HCT116 (cell line): ENCODE data around the gene ARL15. TPM values are rescaled to one million over a fixed set of nuclear protein-coding genes. Genes with fewer than 3 reads are reported as not detected.

Experiments
- ATAC-seq: fragments of 200-7000 bp; cut with Tn5 transposase; 2 replicates; pipeline ENCODE4 v1.9.1; 2020; ENCODE audit warnings: mild to moderate bottlenecking, moderate library complexity
- BruUV-seq: library from RNA; stranded (reverse); fragments of 400-500 nt; replicated peaks from 2 replicates; lab custom pipeline; 2021; lab: Mats Ljungman, UMichigan
- CTCF ChIA-PET: fragments of 300-600 bp; sonication (Branson Sonifier 250); formaldehyde crosslinking; loops from one replicate; lab custom pipeline; 2021; ENCODE audit warnings: antibody characterized with exemption; lab: Charles Lee
- POLR2A ChIA-PET: fragments of 300-600, 350-600 bp; sonication (Branson Sonifier 250); formaldehyde crosslinking; loops from one replicate; lab custom pipeline; 2021; ENCODE audit warnings: antibody characterized with exemption; lab: Charles Lee
- RAD21 ChIA-PET, 2 experiments: fragments of 300-600 bp; sonication (Branson Sonifier 250); formaldehyde crosslinking; loops; one replicate each; lab custom pipeline; 2023; ENCODE audit warnings: low total read pairs in 2 of 2; ENCODE audit not compliant: uncharacterized antibody in 2 of 2, unreplicated experiment in 2 of 2, low non-redundant PET in 1 of 2; lab: Charles Lee
- DNase-seq: peaks from one replicate; pipeline ENCODE4 v3.0.0-alpha.2; 2010; ENCODE audit warnings: low read depth, low spot score
- H2AFZ ChIP-seq: fragments of 200-600 bp; shearing (Covaris generic), sonication (generic); 2 replicates; pipeline ENCODE4 v1.6.1; 2017; ENCODE audit warnings: low read depth, mixed run types, mixed read lengths, antibody characterized with exemption, low read length; ENCODE audit not compliant: poor library complexity, severe bottlenecking
- H3K27ac ChIP-seq: 2 replicates; pipeline ENCODE4 v1.5.1; 2012; ENCODE audit warnings: low read depth, low read length
- H3K27me3 ChIP-seq: fragments of 200-600 bp; sonication (generic); 2 replicates; pipeline ENCODE4 v1.6.1; 2016; ENCODE audit warnings: mixed run types, low read length, mixed read lengths; ENCODE audit not compliant: insufficient read depth
- H3K36me3 ChIP-seq, 2 experiments: fragments of 200-500 bp in 1 of 2; fragments of 200-600 bp in 1 of 2; sonication (Bioruptor generic) in 1 of 2; sonication (generic) in 1 of 2; 2 replicates each; pipeline versions ENCODE4 v1.5.1 to v1.6.1; 2014 to 2016; ENCODE audit warnings: low read length in 2 of 2, inconsistent platforms in 1 of 2, mixed read lengths in 1 of 2, mixed run types in 1 of 2; ENCODE audit not compliant: insufficient read depth in 2 of 2, control insufficient read depth in 1 of 2
- H3K4me1 ChIP-seq, 2 experiments: fragments of 200-600 bp in 1 of 2; sonication (generic) in 1 of 2; 2 replicates each; pipeline versions ENCODE4 v1.5.1 to v1.6.1; 2012 to 2017; ENCODE audit warnings: low read length in 2 of 2, inconsistent platforms in 1 of 2, mild to moderate bottlenecking in 1 of 2, mixed read lengths in 1 of 2, mixed run types in 1 of 2, moderate library complexity in 1 of 2; ENCODE audit not compliant: insufficient read depth in 2 of 2, control insufficient read depth in 1 of 2
- H3K4me2 ChIP-seq: fragments of 200-600 bp; sonication (generic); 2 replicates; pipeline ENCODE4 v1.6.1; 2017; ENCODE audit warnings: mixed run types, low read length, mixed read lengths
- H3K4me3 ChIP-seq, 2 experiments: fragments of 200-600 bp in 1 of 2; sonication (generic) in 1 of 2; replicated peaks in 1 of 2; 2 replicates each; pipeline ENCODE4 v1.5.1; 2011 to 2016; ENCODE audit warnings: low read length in 2 of 2, control low read depth in 1 of 2, low read depth in 1 of 2, mild to moderate bottlenecking in 1 of 2, mixed read lengths in 1 of 2, mixed run types in 1 of 2
- H3K79me2 ChIP-seq: fragments of 200-600 bp; sonication (generic); 2 replicates; pipeline ENCODE4 v1.6.1; 2017; ENCODE audit warnings: mild to moderate bottlenecking, mixed run types, low read length, moderate library complexity, mixed read lengths; ENCODE audit not compliant: insufficient read depth
- H3K9ac ChIP-seq: fragments of 200-600 bp; sonication (generic); 2 replicates; pipeline ENCODE4 v1.6.1; 2016; ENCODE audit warnings: low read length, mixed read lengths
- H3K9me2 ChIP-seq: fragments of 200-600 bp; sonication (generic), shearing (Covaris generic); 2 replicates; pipeline ENCODE4 v1.6.1; 2017; ENCODE audit warnings: mixed run types, mild to moderate bottlenecking, moderate library complexity; ENCODE audit not compliant: insufficient read depth
- H3K9me3 ChIP-seq, 2 experiments: fragments of 200-500 bp in 1 of 2; fragments of 200-600 bp in 1 of 2; sonication (Bioruptor generic) in 1 of 2; sonication (generic) in 1 of 2; 2 replicates each; pipeline ENCODE4 v1.6.1; 2014 to 2017; ENCODE audit warnings: low read length in 2 of 2, mixed read lengths in 2 of 2, inconsistent platforms in 1 of 2, low read depth in 1 of 2, mild to moderate bottlenecking in 1 of 2, mixed run types in 1 of 2, moderate library complexity in 1 of 2; ENCODE audit not compliant: control insufficient read depth in 1 of 2, insufficient read depth in 1 of 2
- H4K20me1 ChIP-seq: fragments of 200-600 bp; sonication (generic), shearing (Covaris generic); 2 replicates; pipeline ENCODE4 v1.6.1; 2017; ENCODE audit warnings: mixed run types, mild to moderate bottlenecking, moderate library complexity; ENCODE audit not compliant: insufficient read depth
- CBX3 ChIP-seq: IDR thresholded peaks from 2 replicates; pipeline ENCODE4 v1.6.1; 2012; ENCODE audit warnings: low read depth
- CEBPB ChIP-seq: IDR thresholded peaks from 2 replicates; pipeline ENCODE4 v1.6.1; 2012; ENCODE audit warnings: low read depth
- EGR1 ChIP-seq: IDR thresholded peaks from 2 replicates; pipeline ENCODE4 v1.6.1; 2012; ENCODE audit warnings: low read depth
- FOSL1 ChIP-seq: IDR thresholded peaks from 2 replicates; pipeline ENCODE4 v1.6.1; 2012; ENCODE audit warnings: low read depth
- JUND ChIP-seq: IDR thresholded peaks from 2 replicates; pipeline ENCODE4 v1.6.1; 2012
- POLR2AphosphoS5 ChIP-seq: IDR thresholded peaks from 2 replicates; pipeline ENCODE4 v1.6.1; 2011; ENCODE audit warnings: mild to moderate bottlenecking, low read depth, low read length, moderate library complexity
- REST ChIP-seq: IDR thresholded peaks from 2 replicates; pipeline ENCODE4 v1.6.1; 2012; ENCODE audit warnings: low read depth
- SIN3A ChIP-seq: IDR thresholded peaks from 2 replicates; pipeline ENCODE4 v1.6.1; 2012; ENCODE audit warnings: low read depth
- SRF ChIP-seq: IDR thresholded peaks from 2 replicates; pipeline ENCODE4 v1.6.1; 2012; ENCODE audit warnings: low read depth
- TCF7L2 ChIP-seq: IDR thresholded peaks from 2 replicates; pipeline ENCODE4 v1.7.0; 2011; ENCODE audit warnings: borderline replicate concordance, inconsistent platforms; ENCODE audit not compliant: insufficient read depth, insufficient read length; ENCODE audit errors: extremely low read depth
- ZFX ChIP-seq: fragments of 450-650 bp; IDR thresholded peaks from 2 replicates; pipeline ENCODE4 v1.6.1; 2017
- ZNF274 ChIP-seq: fragments of 200-500 bp; sonication (Bioruptor generic); IDR thresholded peaks from 2 replicates; pipeline ENCODE4 v1.6.1; 2014; ENCODE audit warnings: mild to moderate bottlenecking, low read depth, low read length, inconsistent platforms
- intact Hi-C: fragments of 100-400 bp; cut with micrococcal nuclease; formaldehyde crosslinking; loops from 2 replicates; pipeline ENCODE4 v1.10.0; 2022
- total RNA-seq: library from RNA; stranded (reverse); gene quantifications from one replicate; pipeline ENCODE4 v1.2.1, GENCODE V29; 2021; ENCODE audit not compliant: unreplicated experiment
- TF ChIP-seq, protein P1 (sequence below): IDR thresholded peaks from 2 replicates; pipeline ENCODE4 v1.6.1; 2011; ENCODE audit warnings: mild to moderate bottlenecking, low read length, moderate library complexity; ENCODE audit not compliant: insufficient replicate concordance; ENCODE audit errors: extremely low read depth

The ARL15 gene
- total RNA-seq, 1 experiment from 2014 or later: 15.0 TPM

DNA sequence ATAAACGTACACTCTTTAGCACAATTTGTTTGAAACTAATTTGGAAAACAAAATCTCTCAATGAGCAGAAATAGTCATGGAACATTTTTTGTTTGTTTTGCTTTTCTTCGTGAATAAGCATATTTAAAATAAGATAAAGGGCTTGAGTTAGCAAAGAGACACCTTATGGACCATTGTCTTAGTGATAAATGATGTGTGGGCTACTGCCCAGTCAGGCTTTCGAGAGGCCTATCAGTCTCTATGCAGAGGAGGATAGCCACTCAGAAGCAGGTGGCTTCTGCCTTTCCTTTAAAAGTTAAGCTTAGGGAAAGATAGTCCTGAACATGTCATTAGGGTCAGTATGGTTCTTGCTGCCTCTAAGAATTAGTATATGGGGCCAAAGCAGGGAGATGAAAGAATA is 2.1 kb upstream of the ARL15 start:
- Histone ChIP-seq H3K4me2 (no peak overlapping the region), H3K4me3 (no peak overlapping the region), H3K36me3 (no peaks in the 10 kb centered on the region), H3K9me2 (no peaks in the 10 kb centered on the region), H3K9ac (no peak overlapping the region), H2AFZ (no peak overlapping the region), H3K4me1 (peaks cover 9 to 19% of the 10 kb centered on the region in 2 experiments; a peak in 2 of 4 replicates), H3K27ac (no peak overlapping the region), H4K20me1 (no peaks in the 10 kb centered on the region), H3K27me3 (no peaks in the 10 kb centered on the region), H3K79me2 (no peaks in the 10 kb centered on the region; the same call in 1 of the 2 replicates), H3K9me3 (no peaks in the 10 kb centered on the region)
- ChIA-PET RAD21 (no interaction called here), POLR2A (interaction anchor here (1.1 to 1.3 kb wide), 3 partner anchors 15 to 107 kb away, joined by 3 read pairs; no protein-coding TSS in a partner anchor), CTCF (interaction anchor here (0.9 to 1.4 kb wide), 2 partner anchors 23 to 177 kb away, joined by 3 read pairs; no protein-coding TSS in a partner anchor)
- TF ChIP-seq CEBPB (no peak), REST (no peak), ZFX (no peak), TCF7L2 (no peak), EGR1 (no peak), JUND (no peak), SRF (no peak), CBX3 (no peak), SIN3A (no peak), FOSL1 (no peak), POLR2AphosphoS5 (no peak), ZNF274 (no peak)
- TF ChIP-seq, protein P1, sequence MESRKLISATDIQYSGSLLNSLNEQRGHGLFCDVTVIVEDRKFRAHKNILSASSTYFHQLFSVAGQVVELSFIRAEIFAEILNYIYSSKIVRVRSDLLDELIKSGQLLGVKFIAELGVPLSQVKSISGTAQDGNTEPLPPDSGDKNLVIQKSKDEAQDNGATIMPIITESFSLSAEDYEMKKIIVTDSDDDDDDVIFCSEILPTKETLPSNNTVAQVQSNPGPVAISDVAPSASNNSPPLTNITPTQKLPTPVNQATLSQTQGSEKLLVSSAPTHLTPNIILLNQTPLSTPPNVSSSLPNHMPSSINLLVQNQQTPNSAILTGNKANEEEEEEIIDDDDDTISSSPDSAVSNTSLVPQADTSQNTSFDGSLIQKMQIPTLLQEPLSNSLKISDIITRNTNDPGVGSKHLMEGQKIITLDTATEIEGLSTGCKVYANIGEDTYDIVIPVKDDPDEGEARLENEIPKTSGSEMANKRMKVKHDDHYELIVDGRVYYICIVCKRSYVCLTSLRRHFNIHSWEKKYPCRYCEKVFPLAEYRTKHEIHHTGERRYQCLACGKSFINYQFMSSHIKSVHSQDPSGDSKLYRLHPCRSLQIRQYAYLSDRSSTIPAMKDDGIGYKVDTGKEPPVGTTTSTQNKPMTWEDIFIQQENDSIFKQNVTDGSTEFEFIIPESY: no peak
- no TSS peak for BruUV-seq
- ATAC-seq: no peak
- intact Hi-C loops: loop anchor here (10.0 kb wide), 1 partner anchor 102 kb away; no protein-coding TSS in a partner anchor
- no peak for DNase-seq
